ENCODE measurements around the gene DBH. TPM values are rescaled to one million over a fixed set of nuclear protein-coding genes. Genes with fewer than 3 reads are reported as not detected.

Gene DBH
- total and polyA plus RNA-seq, 2 of the 13 experiments (the other 11 are each of a cell fraction or from before 2014, with no cell fraction given) = not detected

DNA sequence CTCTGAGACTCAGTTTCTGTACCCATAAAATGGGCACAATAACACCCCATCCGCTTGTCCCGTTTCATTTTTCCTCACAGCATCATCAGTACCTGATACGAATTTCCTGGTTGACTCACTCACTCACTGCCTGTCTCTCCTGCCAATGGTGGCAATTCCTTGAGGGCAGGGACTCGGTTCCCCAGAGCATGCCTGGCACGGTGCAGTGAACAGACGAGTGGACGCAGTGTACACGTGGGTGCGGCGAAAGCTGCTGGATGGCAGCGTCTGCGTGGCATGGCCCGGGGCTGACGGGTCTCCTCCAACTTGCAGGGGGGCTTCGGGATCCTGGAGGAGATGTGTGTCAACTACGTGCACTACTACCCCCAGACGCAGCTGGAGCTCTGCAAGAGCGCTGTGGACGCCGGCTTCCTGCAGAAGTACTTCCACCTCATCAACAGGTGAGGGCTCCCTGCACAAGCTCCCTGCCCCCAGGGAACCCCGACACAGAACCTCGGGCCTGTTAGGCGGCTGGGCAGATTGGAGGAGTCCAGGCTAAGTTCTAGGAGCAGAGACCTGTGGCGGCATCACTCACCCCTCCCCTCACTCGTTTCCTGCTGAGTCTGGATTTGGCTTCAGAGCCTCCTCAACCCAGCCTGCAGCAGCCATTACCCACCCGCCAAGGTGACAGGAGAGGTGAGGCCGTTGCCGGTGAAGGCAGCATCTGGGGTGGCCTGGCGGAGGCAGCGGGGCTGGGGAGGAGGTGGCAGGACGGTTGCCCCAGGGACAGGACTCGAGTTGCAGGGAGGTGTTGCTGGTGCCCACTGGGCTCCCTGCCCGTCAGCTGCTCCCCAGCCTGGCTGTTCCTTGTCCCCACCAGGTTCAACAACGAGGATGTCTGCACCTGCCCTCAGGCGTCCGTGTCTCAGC, 20.3 kb downstream of the DBH start:
- no TSS peak for BruUV-seq (replicated peaks)
- in situ Hi-C loops (cut with HindIII; ENCODE audit: extremely low pct_ligation_motif_present, low pct_unique_long_range_greater_than_20kb) = no loop called here
- POLR2A ChIA-PET = no interaction called here
- ATAC-seq (no peak), DNase-seq (ENCODE audit: low spot score) (no peak), FAIRE-seq (no peak)
- Histone ChIP-seq H3K9ac (ENCODE audit: insufficient read depth, low read depth, low read length) (no peak overlapping the region), H3K4me2 (ENCODE audit: low read depth, low read length) (no peak overlapping the region), H3K4me1 (ENCODE audit: insufficient read depth, low read length) (peaks cover 44% of the 10 kb centered on the region), H3K27ac (ENCODE audit: extremely low read length, insufficient read depth, low read length) (no peak overlapping the region), H3K36me3 (replicated peaks in 1 of 2; ENCODE audit: control insufficient read depth in 1 of 2, insufficient read depth in 2 of 2, low read length in 2 of 2) (no peaks in the 10 kb centered on the region), H3K9me3 (ENCODE audit: low read length) (no peaks in the 10 kb centered on the region), H4K20me1 (ENCODE audit: insufficient read depth, low read length) (no peaks in the 10 kb centered on the region), H3K27me3 (ENCODE audit: control insufficient read depth in 1 of 2, insufficient read depth in 2 of 2, low read length in 2 of 2) (peaks cover 1 to 18% of the 10 kb centered on the region in 2 experiments; a peak in 2 of 5 replicates), H3K79me2 (ENCODE audit: insufficient read depth, low read length) (no peaks in the 10 kb centered on the region), H3K4me3 (replicated peaks in 1 of 3; ENCODE audit: insufficient read depth in 1 of 3, low read depth in 2 of 3, low read length in 3 of 3) (no peak overlapping the region), H2AFZ (ENCODE audit: low read length) (no peak overlapping the region)
- WGBS (ENCODE audit: low lambda C conversion rate) = 69% methylated on average over 19 of the region's 36 CpGs
- CTCF ChIA-PET (ENCODE audit: low intra/inter-chr PET ratio, low total read pairs) = no interaction called here
- intact Hi-C loops (cut with micrococcal nuclease; ENCODE audit: unreplicated experiment) = no loop called here
- peak; percentile 28 for TF ChIP-seq STAG1 (CRISPR knock-in tag; IDR thresholded peaks at IDR 0.05)
- TF ChIP-seq TBX2 (CRISPR knock-in tag; IDR thresholded peaks at IDR 0.05; ENCODE audit: borderline replicate concordance) = no peak
- TF ChIP-seq, protein P1, sequence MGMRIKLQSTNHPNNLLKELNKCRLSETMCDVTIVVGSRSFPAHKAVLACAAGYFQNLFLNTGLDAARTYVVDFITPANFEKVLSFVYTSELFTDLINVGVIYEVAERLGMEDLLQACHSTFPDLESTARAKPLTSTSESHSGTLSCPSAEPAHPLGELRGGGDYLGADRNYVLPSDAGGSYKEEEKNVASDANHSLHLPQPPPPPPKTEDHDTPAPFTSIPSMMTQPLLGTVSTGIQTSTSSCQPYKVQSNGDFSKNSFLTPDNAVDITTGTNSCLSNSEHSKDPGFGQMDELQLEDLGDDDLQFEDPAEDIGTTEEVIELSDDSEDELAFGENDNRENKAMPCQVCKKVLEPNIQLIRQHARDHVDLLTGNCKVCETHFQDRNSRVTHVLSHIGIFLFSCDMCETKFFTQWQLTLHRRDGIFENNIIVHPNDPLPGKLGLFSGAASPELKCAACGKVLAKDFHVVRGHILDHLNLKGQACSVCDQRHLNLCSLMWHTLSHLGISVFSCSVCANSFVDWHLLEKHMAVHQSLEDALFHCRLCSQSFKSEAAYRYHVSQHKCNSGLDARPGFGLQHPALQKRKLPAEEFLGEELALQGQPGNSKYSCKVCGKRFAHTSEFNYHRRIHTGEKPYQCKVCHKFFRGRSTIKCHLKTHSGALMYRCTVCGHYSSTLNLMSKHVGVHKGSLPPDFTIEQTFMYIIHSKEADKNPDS (CRISPR knock-in tag; IDR thresholded peaks at IDR 0.05) = no peak
- TF ChIP-seq GFI1 (CRISPR knock-in tag; IDR thresholded peaks at IDR 0.05; ENCODE audit: borderline replicate concordance) = no peak
- TF ChIP-seq, protein P2, sequence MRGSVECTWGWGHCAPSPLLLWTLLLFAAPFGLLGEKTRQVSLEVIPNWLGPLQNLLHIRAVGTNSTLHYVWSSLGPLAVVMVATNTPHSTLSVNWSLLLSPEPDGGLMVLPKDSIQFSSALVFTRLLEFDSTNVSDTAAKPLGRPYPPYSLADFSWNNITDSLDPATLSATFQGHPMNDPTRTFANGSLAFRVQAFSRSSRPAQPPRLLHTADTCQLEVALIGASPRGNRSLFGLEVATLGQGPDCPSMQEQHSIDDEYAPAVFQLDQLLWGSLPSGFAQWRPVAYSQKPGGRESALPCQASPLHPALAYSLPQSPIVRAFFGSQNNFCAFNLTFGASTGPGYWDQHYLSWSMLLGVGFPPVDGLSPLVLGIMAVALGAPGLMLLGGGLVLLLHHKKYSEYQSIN (CRISPR knock-in tag; IDR thresholded peaks at IDR 0.05; ENCODE audit: borderline replicate concordance) = no peak
- TF ChIP-seq POLR2G (IDR thresholded peaks at IDR 0.05; ENCODE audit: low read depth, low read length) = 0 out of 2 replicates have a peak, but pooled peaks have one; percentile 13
- TF ChIP-seq CBX1 (IDR thresholded peaks at IDR 0.05; ENCODE audit: low read depth) = no peak
- TF ChIP-seq ZNF326 (CRISPR knock-in tag; IDR thresholded peaks at IDR 0.05; ENCODE audit: borderline replicate concordance) = no peak
- no peak for TF ChIP-seq ZNF550 (CRISPR knock-in tag; IDR thresholded peaks at IDR 0.05; ENCODE audit: borderline replicate concordance)
- TF ChIP-seq ZFP36 (IDR thresholded peaks at IDR 0.05; ENCODE audit: borderline replicate concordance, low read depth, low read length, partially characterized antibody) = no peak
- TF ChIP-seq ZNF629 (CRISPR knock-in tag; conservative IDR thresholded peaks at IDR 0.05) = peak; percentile 85
- TF ChIP-seq SRSF1 (optimal IDR thresholded peaks at IDR 0.05; ENCODE audit: low read depth, low read length) = no peak
- TF ChIP-seq EHMT2 (IDR thresholded peaks at IDR 0.05; ENCODE audit: borderline replicate concordance, low read depth, low read length) = no peak
- TF ChIP-seq TARDBP (CRISPR knock-in tag; IDR thresholded peaks at IDR 0.05) = no peak
- no peak for TF ChIP-seq ZNF747 (CRISPR knock-in tag; IDR thresholded peaks at IDR 0.05; ENCODE audit: borderline replicate concordance)
- no peak for TF ChIP-seq SAP130 (CRISPR knock-in tag; IDR thresholded peaks at IDR 0.05; ENCODE audit: low read depth)
- TF ChIP-seq BORCS8-MEF2B (CRISPR knock-in tag; IDR thresholded peaks at IDR 0.05) = no peak
- no peak for TF ChIP-seq EP300 (IDR thresholded peaks at IDR 0.05; ENCODE audit: low read depth in 2 of 2, low read length in 2 of 2)
- TF ChIP-seq EP300 (CRISPR knock-in tag; IDR thresholded peaks at IDR 0.05; ENCODE audit: borderline replicate concordance) = no peak
- no peak for TF ChIP-seq MLLT10 (CRISPR knock-in tag; IDR thresholded peaks at IDR 0.05)
- TF ChIP-seq AGO2 (optimal IDR thresholded peaks at IDR 0.05; ENCODE audit: low read depth, low read length) = peak; percentile 54

Data from HepG2 (cell line).